Kidney capillary endothelial cell (primary cell): ENCODE data around the gene CACNA1H.
A peak's percentile ranks its signal among the peaks of the same experiment; 100 is the strongest.

Experiments
- DNase-seq: peaks from one replicate; pipeline ENCODE4 v3.0.0-alpha.2; 2018; ENCODE audit warnings: low spot score

The CACNA1H gene

DNA sequence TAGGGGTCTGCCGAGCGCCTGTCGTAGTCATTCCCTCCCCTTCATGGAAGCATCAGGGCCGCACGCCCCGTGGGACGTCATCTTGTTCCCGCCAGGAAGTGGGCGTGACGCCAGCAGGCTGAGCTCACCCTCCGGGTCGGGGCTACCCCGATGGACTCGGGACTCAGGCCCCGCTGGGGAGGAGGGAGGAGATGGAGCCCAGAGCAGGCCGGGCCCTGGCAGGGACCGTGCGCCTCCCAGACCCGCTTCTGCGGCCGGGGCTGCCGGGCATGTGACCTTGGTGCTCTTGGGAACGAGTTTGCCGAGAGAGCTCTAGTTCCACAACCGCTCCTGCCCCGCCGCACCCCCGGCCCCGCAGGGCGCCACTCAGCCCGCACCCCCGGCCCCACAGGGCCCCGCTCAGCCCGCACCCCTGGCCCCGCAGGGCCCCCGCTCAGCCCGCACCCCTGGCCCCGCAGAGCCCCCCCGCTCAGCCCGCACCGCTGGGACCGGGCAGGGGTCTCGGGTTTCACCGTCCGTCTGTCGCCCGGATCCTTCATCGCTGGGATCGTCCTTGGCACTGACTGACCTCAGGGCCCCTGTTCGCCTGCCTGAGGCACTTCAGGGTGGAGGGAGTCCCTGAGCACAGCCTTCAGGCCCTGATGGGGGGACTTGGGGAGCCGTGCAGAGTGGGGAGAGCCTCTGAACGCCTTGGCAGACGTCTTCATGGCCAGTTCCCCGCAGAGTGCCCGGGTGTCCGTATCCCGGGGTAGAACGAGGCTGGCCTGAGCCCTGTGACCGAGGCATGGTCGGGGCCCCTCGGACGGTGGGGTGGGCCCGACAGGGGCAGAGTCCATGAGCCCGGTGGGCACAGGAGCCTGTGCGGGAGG is 5.8 kb downstream of the CACNA1H start:
- DNase-seq = peak; percentile 19

DNA sequence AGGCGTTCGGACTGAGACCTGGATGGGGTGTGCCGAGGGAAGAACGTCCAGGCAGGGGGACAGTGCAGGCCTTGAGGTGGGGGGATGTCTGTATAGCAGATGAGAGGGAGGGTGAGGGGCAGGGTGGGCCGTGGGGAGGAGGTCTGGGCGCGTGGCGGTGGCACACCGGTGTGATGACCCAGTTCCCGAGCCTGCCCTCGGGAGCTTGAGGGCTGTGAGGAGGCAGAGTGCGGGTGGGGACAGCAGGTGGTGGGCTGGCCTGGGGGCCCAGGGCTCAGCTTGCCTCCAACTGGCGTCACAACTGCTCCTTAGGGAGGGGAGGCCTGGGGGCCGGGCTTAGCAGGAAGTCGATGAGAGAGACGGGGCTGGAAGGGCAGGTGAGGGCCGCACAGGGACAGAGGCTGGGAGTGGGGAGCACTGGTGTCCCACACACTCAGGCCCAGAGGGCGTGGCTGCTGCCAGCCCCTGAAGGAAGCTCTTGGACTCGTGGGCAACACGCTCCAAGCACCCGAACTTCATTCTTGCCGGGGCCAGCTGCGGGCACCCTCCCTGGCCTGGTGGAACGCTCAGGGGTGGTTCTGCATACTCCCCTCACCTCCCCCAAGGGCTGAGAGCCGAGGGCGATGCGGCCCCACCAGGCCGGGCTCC is 6.5 kb downstream of the CACNA1H start:
- no peak for DNase-seq

DNA sequence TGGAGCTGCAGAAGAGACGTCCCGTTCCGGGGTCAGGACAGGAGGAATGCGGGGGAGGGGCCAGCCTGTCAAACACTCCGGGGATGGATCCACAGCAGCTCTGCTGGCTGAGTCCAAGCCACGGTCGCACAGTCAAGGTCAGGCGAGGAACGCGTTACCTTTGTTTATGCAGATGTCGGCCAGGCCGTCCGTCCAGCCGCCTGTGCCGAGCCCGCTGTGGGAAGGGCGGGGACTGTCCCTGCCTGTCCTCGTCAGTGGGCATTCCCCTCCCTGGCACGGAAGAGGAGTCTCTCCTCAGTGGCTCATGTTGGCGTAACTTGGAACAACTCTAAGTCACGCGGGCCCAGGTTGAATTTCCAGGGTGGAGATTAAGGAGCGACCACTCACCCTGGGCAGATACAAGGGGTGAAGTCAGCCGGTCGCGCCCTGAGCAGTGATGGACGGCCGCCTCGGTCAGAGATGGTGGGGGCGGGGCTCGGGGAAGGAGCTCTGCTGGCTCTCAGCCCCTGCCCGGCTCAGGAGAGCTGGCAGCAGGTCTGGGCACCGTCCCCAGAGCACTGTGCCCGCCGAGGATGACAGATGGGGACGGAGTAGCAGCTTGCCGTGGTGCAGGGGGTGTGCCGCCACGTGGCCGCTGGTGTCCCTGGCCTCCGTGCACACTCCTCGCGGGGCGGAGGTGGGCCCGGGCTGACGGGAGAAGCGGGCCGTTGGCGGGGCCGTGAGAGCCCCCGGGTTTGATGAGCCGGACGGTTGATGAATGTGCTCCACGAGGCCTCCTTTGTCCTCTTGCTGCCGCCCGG is 7.3 kb downstream of the CACNA1H start:
- DNase-seq = no peak

DNA sequence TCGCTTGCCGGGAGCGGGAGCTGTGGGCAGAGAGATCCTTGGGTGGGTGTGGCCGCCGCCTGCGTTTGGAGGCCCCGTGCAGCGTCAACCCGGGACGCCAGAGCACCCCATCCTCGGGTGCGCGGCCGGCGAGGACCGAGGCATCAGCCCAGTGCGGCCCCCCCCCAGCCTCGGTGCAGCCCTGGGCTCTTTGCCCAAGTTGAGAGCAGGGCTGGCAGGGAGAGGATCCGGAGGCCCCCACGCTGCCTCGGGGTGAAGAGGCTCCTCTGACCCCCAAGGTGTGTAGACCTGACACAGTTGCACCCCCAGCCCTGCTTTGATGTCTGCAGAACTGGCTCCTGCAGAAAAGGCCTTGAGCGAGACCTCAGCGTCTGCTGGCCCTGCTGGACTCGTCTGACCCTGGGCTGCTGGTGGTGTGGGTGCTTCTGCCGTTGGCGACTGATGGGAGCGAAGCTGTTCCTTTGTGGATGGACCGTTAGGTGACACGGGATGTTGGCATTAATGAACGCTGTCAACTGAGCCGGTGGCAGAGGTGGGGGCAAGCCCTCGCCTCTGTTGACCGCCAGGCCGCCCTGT is 8.0 kb downstream of the CACNA1H start:
- no peak for DNase-seq

DNA sequence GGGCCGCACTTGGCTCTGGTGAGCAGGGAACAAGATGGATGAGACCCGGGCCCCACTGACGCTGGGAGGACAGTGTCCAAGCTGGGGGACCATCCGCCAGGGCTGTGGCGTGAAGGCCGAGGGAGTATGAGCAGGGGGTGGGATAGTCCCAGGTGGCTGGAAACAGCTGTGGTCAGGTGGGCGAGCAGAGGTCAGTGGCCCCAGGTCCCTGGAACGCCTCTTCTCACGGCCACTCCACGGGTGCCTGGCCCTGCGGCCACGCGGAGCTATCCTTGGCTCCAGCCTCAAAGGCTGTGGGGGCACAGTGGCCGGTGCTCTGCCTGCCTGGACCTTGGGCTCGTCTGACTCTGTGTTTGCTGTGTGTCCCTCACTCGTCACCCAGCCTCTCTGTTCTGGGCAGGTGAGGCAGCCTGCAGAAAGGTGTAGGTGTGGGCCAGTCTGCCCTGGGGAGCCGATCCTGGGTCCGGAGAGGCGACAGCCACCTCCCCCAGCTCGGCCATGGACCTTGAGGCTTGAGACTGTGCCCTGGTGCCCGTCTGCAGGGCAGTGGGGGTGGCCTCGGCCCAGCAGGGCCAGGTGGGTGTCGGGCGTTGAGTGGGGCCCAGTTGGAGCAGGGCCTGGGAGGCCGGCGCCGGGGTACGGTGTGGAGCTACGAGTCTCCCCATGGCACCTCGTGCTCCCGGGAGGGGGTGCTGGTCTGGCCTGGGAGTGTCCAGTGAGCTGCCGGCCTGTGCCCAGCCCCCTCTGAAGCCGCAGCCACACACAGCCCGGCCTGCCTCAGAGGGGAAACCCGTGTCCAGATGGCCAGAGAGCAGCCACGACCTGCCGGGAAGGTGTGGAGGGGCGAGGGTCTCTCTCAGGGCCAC is 10.0 kb downstream of the CACNA1H start:
- no peak for DNase-seq

DNA sequence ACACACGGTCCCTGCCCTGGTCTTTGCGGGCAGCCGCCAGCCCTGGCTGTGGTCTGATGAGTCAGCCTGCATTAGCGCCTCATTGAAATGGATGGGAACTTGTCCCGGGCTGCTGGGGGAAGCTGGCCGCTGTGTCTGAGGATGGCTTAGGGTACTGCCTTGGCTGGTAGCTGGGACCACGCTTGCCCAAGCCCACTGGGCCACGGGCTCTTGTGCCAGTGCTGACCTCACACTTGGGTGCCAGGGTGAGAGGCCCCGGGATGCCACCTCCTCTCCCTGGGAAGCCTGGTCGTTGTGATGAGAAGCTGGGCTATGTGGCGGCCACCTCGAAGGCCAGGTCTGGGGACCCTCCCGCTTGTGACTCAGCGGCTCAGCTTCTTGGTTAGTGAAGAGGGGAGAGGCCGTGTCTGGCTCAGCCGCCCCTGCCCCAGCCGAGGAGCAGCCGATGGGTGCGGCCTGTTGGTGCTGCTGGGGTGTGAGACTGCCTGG is 10.7 kb downstream of the CACNA1H start:
- no peak for DNase-seq

DNA sequence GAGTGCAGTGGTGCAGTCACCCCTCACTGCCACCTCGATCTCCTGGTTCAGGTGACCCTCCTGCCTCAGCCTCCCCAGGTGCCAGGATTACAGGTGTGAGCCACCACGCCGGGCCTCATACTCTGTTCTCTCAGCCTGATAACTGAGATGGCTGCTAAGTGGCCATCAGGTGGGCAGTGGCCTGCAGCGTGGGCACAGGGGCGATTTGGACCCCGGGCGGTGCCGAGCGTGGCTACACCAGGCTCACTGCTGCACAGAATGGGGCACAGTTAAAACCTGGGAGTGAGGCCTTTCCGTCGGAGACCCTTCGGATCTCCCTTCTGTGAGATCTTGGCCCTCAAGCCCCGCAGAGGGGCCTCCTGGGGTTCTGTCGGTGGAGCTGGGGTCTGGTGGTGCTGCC is 11.5 kb downstream of the CACNA1H start:
- DNase-seq = no peak

DNA sequence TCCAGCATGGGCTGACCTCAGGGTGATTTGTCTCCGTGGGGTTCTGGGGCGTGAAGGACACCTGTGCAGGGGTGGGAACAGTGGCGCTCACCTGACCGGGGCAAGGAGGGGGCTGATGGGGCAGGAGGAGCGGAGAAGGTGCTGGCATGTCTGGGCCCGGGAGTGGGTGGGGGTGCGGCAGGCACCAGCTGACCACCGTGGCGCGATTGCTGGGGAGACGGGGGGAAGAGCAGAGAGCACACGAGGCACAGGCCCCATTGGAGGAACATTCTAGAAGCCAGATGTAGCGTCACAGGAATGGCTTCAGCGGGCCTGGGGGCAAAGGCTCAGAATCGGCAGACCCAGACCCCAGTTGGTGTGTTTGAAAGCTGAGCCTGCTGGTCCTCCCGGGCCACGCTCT is 12.1 kb downstream of the CACNA1H start:
- DNase-seq = no peak

DNA sequence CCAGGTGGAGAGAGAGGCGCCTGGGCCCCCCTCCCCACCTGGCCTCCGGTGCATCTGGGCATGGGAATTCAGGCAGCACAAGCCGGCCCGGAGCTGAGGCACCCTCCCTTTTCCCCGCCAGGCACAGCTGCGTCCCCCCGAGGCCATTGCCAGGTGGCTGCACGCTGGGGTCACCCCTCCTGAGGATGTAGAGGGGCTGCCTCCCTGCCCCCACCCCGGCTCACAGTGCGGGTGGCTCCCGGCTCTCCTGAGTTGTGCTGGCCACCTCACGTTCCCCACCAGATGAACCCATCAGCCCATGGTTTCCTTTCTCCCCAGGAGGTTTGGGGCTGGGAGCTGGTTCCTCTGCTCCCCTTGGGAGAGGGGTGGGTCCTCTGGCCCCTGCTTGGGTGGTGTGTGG is 12.6 kb downstream of the CACNA1H start:
- no peak for DNase-seq

DNA sequence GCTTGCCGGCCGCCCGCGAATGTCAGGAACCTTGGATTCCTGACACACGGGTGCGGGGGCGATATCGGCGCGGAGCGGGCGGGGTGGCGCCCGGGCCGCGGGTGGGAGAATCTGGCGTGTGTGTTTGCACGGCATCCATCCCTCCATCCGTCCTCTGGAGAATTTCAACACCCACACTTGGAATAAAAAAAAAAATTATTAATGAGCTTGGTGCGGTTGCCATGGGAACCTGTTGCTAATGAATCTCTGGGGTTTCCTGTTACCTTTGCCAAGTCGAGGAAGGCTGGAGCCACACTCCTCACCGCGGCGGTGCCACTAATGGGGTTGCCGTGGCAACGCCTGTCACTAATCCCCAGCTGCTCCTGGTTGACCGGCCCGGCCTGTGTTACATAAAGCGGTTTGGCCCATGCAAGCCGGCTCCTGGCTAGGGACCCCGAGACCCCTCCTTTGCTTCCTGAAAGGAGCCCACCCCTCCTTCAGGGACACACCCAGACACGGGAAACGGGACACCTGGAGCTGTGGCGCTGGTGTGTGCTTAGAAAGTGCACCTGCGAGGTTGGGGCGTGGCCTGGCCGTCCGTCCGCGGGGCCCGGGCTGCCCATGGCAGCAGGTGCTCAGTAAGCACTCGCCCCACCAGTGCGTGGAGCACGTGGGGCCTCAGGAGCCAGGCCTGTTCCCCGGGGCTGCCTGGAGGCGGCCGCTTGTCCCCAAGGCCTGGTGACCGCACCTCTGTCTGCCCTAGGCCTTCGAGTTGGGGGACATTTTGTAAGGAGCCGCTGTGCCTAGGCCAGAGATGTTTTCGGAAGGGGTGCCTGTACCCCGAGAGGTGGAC is 14.6 kb downstream of the CACNA1H start:
- DNase-seq = no peak

DNA sequence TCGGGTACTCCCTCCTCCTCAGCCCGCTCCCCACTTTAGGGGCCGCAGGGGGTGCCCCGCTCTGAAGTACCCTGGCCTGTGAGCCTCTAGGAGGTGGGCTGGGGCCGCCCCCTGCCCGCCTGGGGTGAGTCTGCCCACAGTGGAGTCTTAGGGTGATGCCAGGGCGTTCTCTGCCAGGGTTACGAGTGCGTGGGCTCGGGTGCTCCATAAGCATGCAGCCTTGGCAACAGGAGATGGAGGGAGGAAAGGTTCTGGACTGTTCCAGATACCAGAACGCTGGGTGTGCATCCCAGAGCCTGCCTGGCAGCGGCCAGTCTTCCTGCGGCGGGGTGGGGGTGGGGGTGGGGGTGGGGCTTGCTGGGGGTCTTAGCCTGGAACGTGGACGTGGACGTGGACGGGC is 15.9 kb downstream of the CACNA1H start:
- no peak for DNase-seq

DNA sequence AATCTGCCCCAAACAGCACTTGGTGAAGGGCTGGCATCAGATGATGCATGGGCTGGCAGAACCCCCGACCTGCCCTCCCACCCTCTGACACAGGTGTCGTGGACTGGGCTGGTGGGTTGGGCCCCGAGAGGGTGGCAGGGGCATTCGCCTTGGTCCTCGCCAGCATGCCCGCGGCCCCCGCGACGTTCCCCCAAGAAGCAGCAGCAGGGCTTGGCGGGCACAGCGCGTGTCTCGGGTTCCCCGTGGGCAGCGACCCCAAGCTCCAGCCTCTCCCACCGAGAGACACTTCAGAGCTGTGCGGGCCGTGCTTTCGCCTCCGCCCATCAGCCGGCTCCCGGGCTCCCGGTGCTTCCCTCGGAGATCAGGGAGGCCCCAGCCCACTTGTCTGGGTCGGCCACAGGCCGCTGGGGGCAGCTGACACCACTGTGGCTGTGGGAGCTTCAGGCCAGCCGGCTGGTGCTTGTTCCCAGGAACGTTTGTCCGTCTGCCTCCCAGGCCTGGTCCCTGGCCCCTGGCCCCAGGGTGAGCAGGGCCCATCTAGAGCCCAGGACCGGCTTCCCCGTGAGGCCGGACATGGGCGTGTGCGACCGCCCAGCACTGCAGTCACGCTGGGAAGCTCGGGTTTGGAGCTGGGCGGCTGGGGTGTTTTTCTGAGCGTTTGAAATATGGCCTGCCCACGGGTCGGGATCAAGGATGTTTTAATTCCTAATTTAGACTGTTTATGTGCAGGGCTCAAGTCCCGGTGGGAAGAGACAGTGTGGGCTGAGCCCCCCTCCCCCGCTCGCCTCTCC is 16.6 kb downstream of the CACNA1H start:
- DNase-seq = no peak

DNA sequence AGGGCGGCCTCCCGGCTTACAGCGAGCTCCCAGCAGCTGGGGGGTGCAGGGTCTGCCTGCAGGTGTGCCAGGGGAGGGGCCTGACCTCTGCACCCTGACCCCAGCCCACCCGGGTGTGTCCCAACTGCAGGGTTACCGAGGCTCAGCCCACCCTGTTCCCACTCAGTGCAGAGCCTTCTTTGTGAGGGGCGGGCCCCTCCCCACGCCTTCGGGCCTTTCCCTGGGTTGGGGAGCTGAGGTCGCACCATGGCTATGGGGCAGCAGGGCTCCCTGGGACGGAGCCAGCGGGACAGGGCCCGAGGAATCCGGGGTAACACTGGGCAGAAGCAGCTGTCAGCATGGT is 17.1 kb downstream of the CACNA1H start:
- DNase-seq = no peak

DNA sequence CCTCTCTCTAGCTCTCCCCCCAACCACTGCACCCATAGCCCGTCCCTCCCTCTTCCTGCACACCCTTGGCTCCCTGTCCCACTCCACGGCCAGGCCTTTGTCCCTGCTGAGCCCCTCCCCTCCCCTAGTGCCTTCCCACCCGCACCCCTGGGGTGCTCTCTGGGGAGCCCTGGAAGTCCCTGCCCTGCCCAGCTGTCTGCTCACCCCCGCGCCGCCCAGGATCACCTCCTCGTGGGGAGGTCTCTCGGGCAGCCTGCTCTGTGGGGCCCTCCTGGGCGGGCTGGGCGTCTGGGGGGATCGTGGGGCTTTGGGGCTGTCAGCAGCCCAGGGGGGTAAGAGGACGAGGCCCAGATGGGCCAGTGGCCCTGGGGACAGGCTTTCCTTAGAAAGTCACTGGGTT is 18.1 kb downstream of the CACNA1H start:
- no peak for DNase-seq

DNA sequence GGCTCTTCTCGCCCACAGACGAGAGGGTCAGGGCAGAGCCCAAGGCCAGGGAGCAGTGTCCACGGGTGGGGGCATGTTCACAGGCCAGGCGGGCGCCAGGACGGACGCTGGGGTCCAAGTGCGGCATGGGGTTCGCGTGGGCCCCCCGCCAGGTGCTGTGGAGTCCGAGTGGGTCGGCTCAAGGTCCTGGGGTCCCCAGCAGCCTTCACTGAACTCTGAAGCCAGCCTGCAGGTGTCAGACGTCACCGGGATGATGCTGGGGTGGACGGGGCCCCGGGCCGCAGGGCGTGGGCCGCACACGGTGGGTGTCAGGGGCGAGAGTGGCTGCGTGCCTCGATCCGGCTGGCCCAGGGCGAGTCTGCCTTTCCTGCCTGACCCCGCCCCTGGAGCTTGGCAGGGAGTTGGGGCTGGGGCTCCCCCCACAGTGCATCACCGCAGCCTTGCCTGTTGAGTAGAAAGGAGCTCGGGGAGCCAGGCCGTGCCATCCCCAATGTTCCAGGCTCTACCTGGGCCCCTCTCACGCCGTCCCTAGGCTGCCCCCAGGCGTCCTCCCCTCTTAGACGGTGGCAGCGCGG is 19.0 kb downstream of the CACNA1H start:
- no peak for DNase-seq

DNA sequence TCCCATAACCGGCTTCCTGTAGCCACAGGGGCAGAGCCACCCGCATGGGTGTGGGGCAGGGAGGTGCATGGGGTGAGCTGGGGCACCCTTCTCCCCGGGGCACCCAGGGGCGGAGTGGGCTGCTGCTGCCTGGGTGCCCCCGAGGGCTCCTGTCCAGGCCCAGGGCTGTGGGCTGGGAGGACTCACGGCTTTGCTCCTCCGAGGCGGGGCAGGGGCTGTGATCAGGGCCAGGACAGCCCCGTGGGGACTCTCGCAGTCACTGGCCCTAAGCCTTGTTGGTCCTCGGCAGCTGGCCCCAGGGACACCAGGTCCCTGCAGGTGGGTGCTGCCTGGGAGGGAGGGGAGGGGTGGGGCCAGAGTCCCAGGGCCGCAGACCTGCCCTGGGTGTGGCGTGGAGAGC is 19.7 kb downstream of the CACNA1H start:
- DNase-seq = no peak

DNA sequence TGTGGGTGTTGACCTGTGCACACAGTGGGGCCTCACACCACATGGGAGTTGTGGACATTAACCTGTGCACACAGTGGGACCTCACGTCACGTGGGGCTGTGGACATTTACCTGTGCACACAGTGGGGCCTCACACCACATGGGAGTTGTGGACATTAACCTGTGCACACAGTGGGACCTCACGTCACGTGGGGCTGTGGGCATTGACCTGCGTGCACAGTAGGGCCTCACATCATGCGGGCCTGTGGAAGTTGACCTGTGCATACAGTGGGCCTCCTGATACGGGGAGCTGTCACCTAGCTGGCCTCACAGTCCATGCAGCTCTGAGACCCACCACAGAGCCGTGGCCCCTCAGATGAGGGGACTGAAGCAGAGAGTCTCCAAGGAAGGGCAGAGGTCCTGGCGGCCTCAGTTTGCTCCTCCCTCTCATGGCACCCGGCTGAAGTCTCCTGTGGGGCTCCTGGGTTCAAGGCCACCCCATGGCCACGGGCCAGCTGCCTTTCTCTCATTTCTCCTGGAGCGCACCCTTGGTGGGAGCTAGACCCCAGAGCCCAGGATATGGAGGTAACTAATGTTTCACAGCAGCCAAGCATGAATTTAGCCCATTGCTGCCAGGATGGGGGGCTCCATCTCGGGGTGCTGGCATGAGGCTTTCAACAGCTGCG is 21.0 kb downstream of the CACNA1H start:
- no peak for DNase-seq

DNA sequence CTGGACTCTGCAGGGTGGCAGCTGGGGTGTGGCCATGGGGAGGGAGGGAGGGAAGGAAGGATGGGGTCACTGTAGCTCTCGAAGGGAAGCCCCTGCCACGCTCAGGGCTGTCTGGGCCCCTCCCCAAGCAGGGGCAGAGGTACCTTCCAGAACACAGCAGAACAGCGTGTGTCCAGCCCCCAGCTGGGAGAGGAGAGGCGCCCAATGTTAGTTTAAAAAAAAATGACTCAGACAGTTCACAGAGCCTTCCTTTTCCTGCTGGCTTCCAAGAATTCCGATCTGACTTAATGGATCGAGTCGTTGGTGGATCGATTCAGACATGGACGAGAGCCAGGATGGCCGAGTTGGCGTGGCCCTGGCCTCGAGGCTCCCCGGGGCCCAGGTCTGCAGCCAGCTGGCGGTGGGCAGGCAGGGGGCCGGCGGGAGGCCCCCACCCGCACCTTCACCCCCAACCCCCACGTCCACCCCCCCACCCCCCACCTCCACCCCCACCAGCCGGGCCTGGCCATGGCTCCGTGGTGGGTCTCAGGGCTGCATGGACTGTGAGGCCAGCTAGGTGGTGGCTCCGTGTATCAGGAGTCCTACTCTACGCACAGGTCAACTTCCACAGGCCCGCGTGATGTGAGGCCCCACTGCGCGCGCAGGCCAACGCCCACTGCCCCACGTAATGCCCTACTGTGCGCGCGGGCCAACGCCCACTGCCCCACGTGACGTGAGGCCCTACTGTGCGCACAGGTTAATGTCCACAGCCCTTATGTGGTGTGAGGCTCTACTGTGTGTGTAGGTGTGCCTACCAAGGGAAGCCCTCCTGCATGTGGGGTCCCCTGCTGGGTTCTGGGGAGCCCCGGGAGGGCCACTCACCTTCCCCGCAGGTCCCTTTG is 21.8 kb downstream of the CACNA1H start:
- no peak for DNase-seq
